HG02588 (cell line): ENCODE data around the gene STX16.

Source experiments
- ATAC-seq: cut with Tn5 transposase; IDR thresholded peaks from one replicate; pipeline ENCODE4 v1.9.1; 2021; ENCODE audit warnings: mild to moderate bottlenecking, moderate library complexity; ENCODE audit not compliant: unreplicated experiment

Gene STX16

GRCh38 chr20:58708246-58708931, 57.3 kb downstream of the STX16 start:
- no peak for ATAC-seq

GRCh38 chr20:58709013-58709702, 58.1 kb downstream of the STX16 start:
- no peak for ATAC-seq

- ATAC-seq: no peak
Measured at GRCh38 chr20:58709703-58710039, 58.6 kb downstream of the STX16 start.

GRCh38 chr20:58710481-58711265, 59.6 kb downstream of the STX16 start:
- no peak for ATAC-seq

GRCh38 chr20:58711266-58712051, 60.4 kb downstream of the STX16 start:
- no peak for ATAC-seq

- no peak for ATAC-seq
Measured at GRCh38 chr20:58712151-58712791, 61.2 kb downstream of the STX16 start.

- no peak for ATAC-seq
Measured at GRCh38 chr20:58712806-58713731, 62.0 kb downstream of the STX16 start.

GRCh38 chr20:58713801-58714339, 62.8 kb downstream of the STX16 start:
- no peak for ATAC-seq

- ATAC-seq: no peak
Measured at GRCh38 chr20:58714340-58714922, 63.3 kb downstream of the STX16 start.

- ATAC-seq: no peak
Measured at GRCh38 chr20:58714923-58715351, 63.9 kb downstream of the STX16 start.

GRCh38 chr20:58715391-58715800, 64.3 kb downstream of the STX16 start:
- no peak for ATAC-seq

- no peak for ATAC-seq
Measured at GRCh38 chr20:58715801-58716475, 64.9 kb downstream of the STX16 start.

GRCh38 chr20:58716476-58717277, 65.6 kb downstream of the STX16 start:
- ATAC-seq: no peak

- no peak for ATAC-seq
Measured at GRCh38 chr20:58717278-58718091, 66.4 kb downstream of the STX16 start.

- ATAC-seq: no peak
Measured at GRCh38 chr20:58718121-58718563, 67.1 kb downstream of the STX16 start.

GRCh38 chr20:58718729-58719128, 67.6 kb downstream of the STX16 start:
- ATAC-seq: no peak

GRCh38 chr20:58719258-58719657, 68.2 kb downstream of the STX16 start:
- no peak for ATAC-seq
